GM18499 (cell line): ENCODE results near the gene GALNS.

ENCODE experiments used
- ATAC-seq: cut with Tn5 transposase; IDR thresholded peaks from one replicate; pipeline ENCODE4 v1.9.1; 2021; ENCODE audit warnings: moderate number of reproducible peaks; ENCODE audit not compliant: insufficient read depth, unreplicated experiment

GALNS gene

DNA sequence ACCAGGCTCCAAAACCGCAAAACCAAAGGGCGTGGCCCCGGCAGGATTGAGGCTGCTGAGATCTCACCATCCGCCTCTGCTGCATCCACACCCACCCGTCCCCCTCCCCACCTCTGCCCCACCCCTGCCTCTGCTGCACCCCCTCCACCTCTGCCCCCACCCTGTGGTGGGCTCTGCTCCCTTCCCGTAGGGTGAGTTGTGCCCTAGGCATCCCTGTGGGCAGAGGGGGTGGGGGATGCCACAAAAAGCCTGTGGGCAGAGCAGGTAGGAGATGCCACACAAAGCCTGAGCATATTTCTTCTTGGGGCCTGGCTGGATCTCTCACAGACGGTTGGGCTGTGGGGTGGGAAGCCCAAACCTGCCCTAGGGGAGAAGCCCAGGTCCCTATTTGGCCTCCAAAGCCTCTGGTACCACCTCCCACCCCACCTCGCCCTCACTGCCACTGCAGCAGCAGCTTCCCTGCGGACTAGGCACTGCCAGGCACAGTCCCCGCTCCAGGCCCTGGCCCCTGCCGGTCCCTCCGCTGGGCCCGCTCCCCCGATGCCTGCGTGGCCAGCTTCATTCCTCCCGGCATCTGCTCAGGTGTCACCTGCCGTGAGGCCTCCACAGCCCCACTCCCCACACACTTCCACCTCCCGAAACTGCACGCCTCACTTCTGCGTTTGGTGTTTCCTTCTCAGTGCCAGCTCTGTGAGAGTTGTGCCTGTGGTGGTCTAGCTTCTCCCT, 21.0 kb upstream of the GALNS start:
- ATAC-seq, result no peak

GRCh38 chr16:88876942-88877526, 20.3 kb upstream of the GALNS start:
- no peak for ATAC-seq

GRCh38 chr16:88875703-88876234, 19.0 kb upstream of the GALNS start:
- no peak for ATAC-seq

DNA sequence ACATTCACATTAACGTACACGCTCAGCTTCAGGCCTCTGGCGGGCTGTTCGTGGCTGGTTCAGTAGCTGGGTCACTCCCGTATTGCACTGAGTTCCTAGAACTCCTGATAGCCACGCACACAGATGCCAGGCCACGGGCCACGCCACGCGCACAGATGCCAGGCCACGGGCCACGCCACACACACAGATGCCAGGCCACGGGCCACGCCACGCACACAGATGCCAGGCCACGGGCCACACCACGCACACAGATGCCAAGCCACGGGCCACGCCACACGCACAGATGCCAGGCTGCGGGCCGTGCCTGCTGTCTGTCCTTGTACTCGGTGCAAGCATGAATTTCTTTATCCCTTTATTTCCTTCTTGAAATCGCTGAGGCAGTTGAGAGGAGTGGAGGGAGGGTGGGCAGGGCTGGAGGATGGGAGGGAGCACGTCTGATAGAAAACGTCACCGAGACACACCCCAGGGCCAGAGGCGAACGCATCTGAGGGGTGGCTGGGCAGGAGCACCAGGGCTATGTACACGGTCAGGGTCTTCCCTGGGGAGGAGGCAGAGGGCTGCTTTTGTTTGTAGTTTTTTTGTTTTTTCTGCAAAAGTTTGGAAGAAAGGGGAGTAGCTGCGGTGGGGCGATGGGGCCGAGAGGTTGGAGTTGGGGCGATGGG, 18.3 kb upstream of the GALNS start:
- ATAC-seq, result no peak

DNA sequence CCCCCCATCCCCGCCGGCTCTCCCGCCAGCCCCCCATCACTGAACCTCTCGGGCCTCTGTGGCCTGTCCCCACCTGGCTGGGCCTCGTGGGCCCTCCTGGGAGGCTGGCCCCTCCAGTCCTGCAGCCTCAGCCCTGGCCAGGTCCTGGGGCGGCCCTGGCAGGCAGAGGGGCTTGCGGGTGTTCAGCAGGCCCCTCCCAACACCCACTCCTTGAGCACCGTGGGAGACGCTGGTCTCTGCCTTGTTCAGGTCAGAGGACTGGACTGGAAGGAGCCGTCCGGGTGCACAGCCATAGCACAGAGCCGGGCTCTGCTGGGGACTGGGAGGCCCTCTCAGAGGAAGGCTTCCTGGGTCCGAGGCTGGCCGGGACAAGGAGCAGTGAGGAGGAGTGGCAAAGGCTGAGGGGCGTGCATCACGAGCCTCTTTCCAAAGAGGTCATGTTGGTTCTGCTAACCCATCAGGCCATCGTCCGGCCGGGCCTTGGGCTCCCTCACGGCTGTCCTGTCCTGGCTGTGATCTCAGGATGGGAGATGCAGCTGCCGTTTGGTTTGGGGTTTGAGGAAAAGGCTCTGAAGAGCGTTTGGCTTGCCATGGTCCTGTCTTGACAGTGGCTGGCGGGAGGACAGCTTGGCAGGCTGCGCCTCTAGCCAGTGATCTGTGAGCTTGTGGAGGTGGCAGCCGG, 16.0 kb upstream of the GALNS start:
- no peak for ATAC-seq

GRCh38 chr16:88871730-88872416, 15.1 kb upstream of the GALNS start:
- no peak for ATAC-seq

GRCh38 chr16:88871349-88871702, 14.6 kb upstream of the GALNS start:
- ATAC-seq, result no peak

GRCh38 chr16:88870608-88871348, 14.0 kb upstream of the GALNS start:
- no peak for ATAC-seq

- ATAC-seq, result no peak
Measured at GRCh38 chr16:88869673-88869980, 12.9 kb upstream of the GALNS start.

GRCh38 chr16:88868974-88869672, 12.4 kb upstream of the GALNS start:
- no peak for ATAC-seq

- no peak for ATAC-seq
Measured at GRCh38 chr16:88867581-88868246, 11.0 kb upstream of the GALNS start.

DNA sequence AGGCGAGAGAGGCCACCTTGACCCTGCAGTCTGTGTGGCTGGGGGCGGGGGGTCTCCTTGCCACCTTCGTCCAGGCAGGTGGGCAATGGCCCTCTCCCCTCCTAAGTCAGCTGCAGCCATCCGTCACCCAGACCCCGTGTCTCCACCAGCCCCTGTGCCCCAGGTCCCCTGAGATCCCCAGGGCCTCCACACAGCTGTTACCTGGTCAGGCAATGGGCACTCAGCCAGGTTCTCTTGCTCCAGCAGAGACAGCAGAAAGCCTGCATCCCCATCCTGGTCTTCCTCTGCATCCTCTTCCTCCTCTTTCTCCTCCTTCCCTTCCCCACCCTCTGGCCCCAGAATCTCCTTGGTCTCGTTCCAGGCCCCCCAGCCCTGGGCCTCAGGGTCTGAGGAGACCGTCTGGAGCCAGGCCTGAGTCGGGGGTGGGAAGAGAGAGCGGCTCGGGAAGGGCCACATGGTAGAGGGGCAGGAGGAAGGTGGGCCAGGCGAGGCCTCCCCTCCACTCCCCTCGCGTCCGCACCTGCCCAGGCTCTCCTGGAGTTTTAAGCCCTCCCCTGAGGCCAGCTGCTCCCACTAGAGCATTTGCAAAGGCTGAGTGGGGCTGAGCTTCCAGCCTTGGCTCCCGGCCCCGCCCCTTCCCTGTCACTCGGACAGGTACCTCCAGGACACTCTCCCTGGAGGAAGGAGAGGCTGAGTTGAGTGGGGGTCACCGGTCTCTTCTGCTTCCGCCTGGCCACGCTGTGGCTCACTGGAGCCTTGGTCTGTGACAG, 9.6 kb upstream of the GALNS start, which contains the start of gene PABPN1L:
PABPN1L (minus strand) TSS at position 510 of the 770 bp plus-strand sequence; CDS start at position 456, 54 bp downstream.
- no peak for ATAC-seq

GRCh38 chr16:88865742-88866141, 9.0 kb upstream of the GALNS start:
- ATAC-seq, result no peak

GRCh38 chr16:88865310-88865709, 8.6 kb upstream of the GALNS start:
- no peak for ATAC-seq

DNA sequence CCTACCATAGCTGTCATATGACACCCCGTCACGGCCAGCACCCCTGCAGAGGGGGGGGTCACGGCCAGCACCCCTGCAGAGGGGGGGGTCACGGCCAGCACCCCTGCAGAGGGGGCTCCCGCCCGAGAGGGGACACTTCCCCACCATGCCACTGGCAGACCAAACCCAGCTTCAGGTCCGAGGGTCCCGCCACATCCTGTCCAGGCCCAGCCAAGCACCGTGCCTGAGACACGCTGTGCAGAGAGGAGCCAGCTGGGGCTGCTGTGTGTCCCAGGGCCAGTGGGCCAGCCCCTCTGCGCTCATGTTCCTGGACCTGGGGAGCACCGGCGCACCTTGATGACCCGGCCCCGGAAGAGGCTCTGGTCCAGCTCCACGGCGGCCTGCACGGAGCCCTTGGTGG, 7.8 kb upstream of the GALNS start:
- no peak for ATAC-seq

- ATAC-seq, result no peak
Measured at GRCh38 chr16:88864099-88864498, 7.4 kb upstream of the GALNS start.

DNA sequence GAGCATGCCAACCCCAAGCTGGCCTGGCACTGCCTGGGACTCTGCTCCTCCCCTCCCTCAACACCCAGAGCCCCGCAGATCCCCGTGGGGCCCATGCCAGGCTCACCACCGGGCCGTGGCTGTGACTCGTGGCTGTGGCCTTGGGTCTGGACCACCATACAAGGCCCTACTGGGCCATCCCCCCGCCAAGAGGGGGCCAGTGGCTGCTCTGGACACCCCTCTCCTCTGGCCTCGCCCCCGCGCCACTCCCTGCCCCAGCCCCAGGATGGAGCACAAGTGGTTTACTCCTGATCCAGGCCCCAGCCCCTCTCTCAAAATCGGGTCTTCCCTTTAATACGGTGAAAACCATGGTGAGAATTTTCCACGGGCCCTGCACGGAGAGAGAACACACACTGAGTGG, 6.7 kb upstream of the GALNS start:
- no peak for ATAC-seq

DNA sequence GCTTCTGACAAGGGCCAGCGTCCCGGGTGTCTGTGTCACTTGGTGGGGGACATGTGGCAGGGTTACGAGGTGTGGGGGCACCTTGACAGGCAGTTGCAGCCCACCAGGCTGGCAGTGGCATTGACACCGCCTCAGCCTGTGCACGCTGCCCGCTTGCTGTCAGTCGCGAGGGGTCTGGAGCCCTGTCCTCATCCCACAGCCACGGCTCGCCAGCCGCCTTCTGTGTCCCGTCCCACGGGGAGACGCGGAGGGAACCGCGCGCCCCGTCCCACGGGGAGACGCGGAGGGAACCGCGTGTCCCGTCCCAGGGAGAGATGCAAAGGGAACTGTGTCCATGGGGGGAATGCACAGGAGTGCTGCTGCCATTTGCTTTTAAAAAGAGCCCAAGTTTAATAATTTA, 6.2 kb upstream of the GALNS start:
- no peak for ATAC-seq
